HCT116 (cell line): Measurements from ENCODE around the gene CERK. TPM values are rescaled to one million over a fixed set of nuclear protein-coding genes. Genes with fewer than 3 reads are reported as not detected.

Experiments used
- ATAC-seq: fragments of 200-7000 bp; cut with Tn5 transposase; 2 replicates; pipeline ENCODE4 v1.9.1; 2020; ENCODE audit warnings: mild to moderate bottlenecking, moderate library complexity
- BruUV-seq: library from RNA; stranded (reverse); fragments of 400-500 nt; replicated peaks from 2 replicates; lab custom pipeline; 2021; lab: Mats Ljungman, UMichigan
- CTCF ChIA-PET: fragments of 300-600 bp; sonication (Branson Sonifier 250); formaldehyde crosslinking; loops from one replicate; lab custom pipeline; 2021; ENCODE audit warnings: antibody characterized with exemption; lab: Charles Lee
- POLR2A ChIA-PET: fragments of 300-600, 350-600 bp; sonication (Branson Sonifier 250); formaldehyde crosslinking; loops from one replicate; lab custom pipeline; 2021; ENCODE audit warnings: antibody characterized with exemption; lab: Charles Lee
- RAD21 ChIA-PET, 2 experiments: fragments of 300-600 bp; sonication (Branson Sonifier 250); formaldehyde crosslinking; loops; one replicate each; lab custom pipeline; 2023; ENCODE audit warnings: low total read pairs in 2 of 2; ENCODE audit not compliant: uncharacterized antibody in 2 of 2, unreplicated experiment in 2 of 2, low non-redundant PET in 1 of 2; lab: Charles Lee
- DNase-seq: peaks from one replicate; pipeline ENCODE4 v3.0.0-alpha.2; 2010; ENCODE audit warnings: low read depth, low spot score
- H2AFZ ChIP-seq: fragments of 200-600 bp; shearing (Covaris generic), sonication (generic); 2 replicates; pipeline ENCODE4 v1.6.1; 2017; ENCODE audit warnings: low read depth, mixed run types, mixed read lengths, antibody characterized with exemption, low read length; ENCODE audit not compliant: poor library complexity, severe bottlenecking
- H3K27ac ChIP-seq: 2 replicates; pipeline ENCODE4 v1.5.1; 2012; ENCODE audit warnings: low read depth, low read length
- H3K27me3 ChIP-seq: fragments of 200-600 bp; sonication (generic); 2 replicates; pipeline ENCODE4 v1.6.1; 2016; ENCODE audit warnings: mixed run types, low read length, mixed read lengths; ENCODE audit not compliant: insufficient read depth
- H3K36me3 ChIP-seq, 2 experiments: fragments of 200-500 bp in 1 of 2; fragments of 200-600 bp in 1 of 2; sonication (Bioruptor generic) in 1 of 2; sonication (generic) in 1 of 2; 2 replicates each; pipeline versions ENCODE4 v1.5.1 to v1.6.1; 2014 to 2016; ENCODE audit warnings: low read length in 2 of 2, inconsistent platforms in 1 of 2, mixed read lengths in 1 of 2, mixed run types in 1 of 2; ENCODE audit not compliant: insufficient read depth in 2 of 2, control insufficient read depth in 1 of 2
- H3K4me1 ChIP-seq, 2 experiments: fragments of 200-600 bp in 1 of 2; sonication (generic) in 1 of 2; 2 replicates each; pipeline versions ENCODE4 v1.5.1 to v1.6.1; 2012 to 2017; ENCODE audit warnings: low read length in 2 of 2, inconsistent platforms in 1 of 2, mild to moderate bottlenecking in 1 of 2, mixed read lengths in 1 of 2, mixed run types in 1 of 2, moderate library complexity in 1 of 2; ENCODE audit not compliant: insufficient read depth in 2 of 2, control insufficient read depth in 1 of 2
- H3K4me2 ChIP-seq: fragments of 200-600 bp; sonication (generic); 2 replicates; pipeline ENCODE4 v1.6.1; 2017; ENCODE audit warnings: mixed run types, low read length, mixed read lengths
- H3K4me3 ChIP-seq, 2 experiments: fragments of 200-600 bp in 1 of 2; sonication (generic) in 1 of 2; replicated peaks in 1 of 2; 2 replicates each; pipeline ENCODE4 v1.5.1; 2011 to 2016; ENCODE audit warnings: low read length in 2 of 2, control low read depth in 1 of 2, low read depth in 1 of 2, mild to moderate bottlenecking in 1 of 2, mixed read lengths in 1 of 2, mixed run types in 1 of 2
- H3K79me2 ChIP-seq: fragments of 200-600 bp; sonication (generic); 2 replicates; pipeline ENCODE4 v1.6.1; 2017; ENCODE audit warnings: mild to moderate bottlenecking, mixed run types, low read length, moderate library complexity, mixed read lengths; ENCODE audit not compliant: insufficient read depth
- H3K9ac ChIP-seq: fragments of 200-600 bp; sonication (generic); 2 replicates; pipeline ENCODE4 v1.6.1; 2016; ENCODE audit warnings: low read length, mixed read lengths
- H3K9me2 ChIP-seq: fragments of 200-600 bp; sonication (generic), shearing (Covaris generic); 2 replicates; pipeline ENCODE4 v1.6.1; 2017; ENCODE audit warnings: mixed run types, mild to moderate bottlenecking, moderate library complexity; ENCODE audit not compliant: insufficient read depth
- H3K9me3 ChIP-seq, 2 experiments: fragments of 200-500 bp in 1 of 2; fragments of 200-600 bp in 1 of 2; sonication (Bioruptor generic) in 1 of 2; sonication (generic) in 1 of 2; 2 replicates each; pipeline ENCODE4 v1.6.1; 2014 to 2017; ENCODE audit warnings: low read length in 2 of 2, mixed read lengths in 2 of 2, inconsistent platforms in 1 of 2, low read depth in 1 of 2, mild to moderate bottlenecking in 1 of 2, mixed run types in 1 of 2, moderate library complexity in 1 of 2; ENCODE audit not compliant: control insufficient read depth in 1 of 2, insufficient read depth in 1 of 2
- H4K20me1 ChIP-seq: fragments of 200-600 bp; sonication (generic), shearing (Covaris generic); 2 replicates; pipeline ENCODE4 v1.6.1; 2017; ENCODE audit warnings: mixed run types, mild to moderate bottlenecking, moderate library complexity; ENCODE audit not compliant: insufficient read depth
- ATF3 ChIP-seq: IDR thresholded peaks from 2 replicates; pipeline ENCODE4 v1.6.1; 2012
- CEBPB ChIP-seq: IDR thresholded peaks from 2 replicates; pipeline ENCODE4 v1.6.1; 2012; ENCODE audit warnings: low read depth
- EGR1 ChIP-seq: IDR thresholded peaks from 2 replicates; pipeline ENCODE4 v1.6.1; 2012; ENCODE audit warnings: low read depth
- ELF1 ChIP-seq: IDR thresholded peaks from 2 replicates; pipeline ENCODE4 v1.6.1; 2012; ENCODE audit warnings: low read depth, borderline replicate concordance
- EZH2 ChIP-seq: fragments of 200-600 bp; sonication (generic); IDR thresholded peaks from 2 replicates; pipeline ENCODE4 v1.6.1; 2017; ENCODE audit warnings: antibody characterized with exemption, mixed run types
- EZH2phosphoT487 ChIP-seq: fragments of 200-600 bp; IDR thresholded peaks from 2 replicates; pipeline ENCODE4 v1.6.1; 2018; ENCODE audit warnings: antibody characterized with exemption, borderline replicate concordance
- MAX ChIP-seq: IDR thresholded peaks from 2 replicates; pipeline ENCODE4 v1.6.1; 2012
- POLR2A ChIP-seq: IDR thresholded peaks from 2 replicates; pipeline ENCODE4 v1.7.0; 2011; ENCODE audit warnings: borderline replicate concordance; ENCODE audit not compliant: insufficient read depth, insufficient read length; ENCODE audit errors: extremely low read depth
- POLR2AphosphoS5 ChIP-seq: IDR thresholded peaks from 2 replicates; pipeline ENCODE4 v1.6.1; 2011; ENCODE audit warnings: mild to moderate bottlenecking, low read depth, low read length, moderate library complexity
- RAD21 ChIP-seq: IDR thresholded peaks from 2 replicates; pipeline ENCODE4 v1.6.1; 2012; ENCODE audit warnings: low read depth, mild to moderate bottlenecking
- SIN3A ChIP-seq: IDR thresholded peaks from 2 replicates; pipeline ENCODE4 v1.6.1; 2012; ENCODE audit warnings: low read depth
- SRF ChIP-seq: IDR thresholded peaks from 2 replicates; pipeline ENCODE4 v1.6.1; 2012; ENCODE audit warnings: low read depth
- TCF7L2 ChIP-seq: IDR thresholded peaks from 2 replicates; pipeline ENCODE4 v1.7.0; 2011; ENCODE audit warnings: borderline replicate concordance, inconsistent platforms; ENCODE audit not compliant: insufficient read depth, insufficient read length; ENCODE audit errors: extremely low read depth
- YY1 ChIP-seq: IDR thresholded peaks from 2 replicates; pipeline ENCODE4 v1.6.1; 2011; ENCODE audit warnings: low read length, low read depth, moderate library complexity, mild to moderate bottlenecking; ENCODE audit not compliant: insufficient replicate concordance; ENCODE audit errors: extremely low read depth
- ZBTB33 ChIP-seq: IDR thresholded peaks from 2 replicates; pipeline ENCODE4 v1.6.1; 2011; ENCODE audit warnings: mild to moderate bottlenecking, low read length, moderate library complexity; ENCODE audit not compliant: insufficient replicate concordance; ENCODE audit errors: extremely low read depth
- ZFX ChIP-seq: fragments of 450-650 bp; IDR thresholded peaks from 2 replicates; pipeline ENCODE4 v1.6.1; 2017
- intact Hi-C: fragments of 100-400 bp; cut with micrococcal nuclease; formaldehyde crosslinking; loops from 2 replicates; pipeline ENCODE4 v1.10.0; 2022
- total RNA-seq: library from RNA; stranded (reverse); gene quantifications from one replicate; pipeline ENCODE4 v1.2.1, GENCODE V29; 2021; ENCODE audit not compliant: unreplicated experiment

CERK gene
- total RNA-seq, 1 experiment from 2014 or later: 35.0 TPM

GRCh38 chr22:46737105-46737975 lies 712 bp downstream of the CERK start:
- H3K9me2 ChIP-seq: no peaks in the 10 kb centered on the region
- ATAC-seq: peak; percentile 23

GRCh38 chr22:46736705-46737104 lies 1.3 kb downstream of the CERK start:
- peak overlapping the region; percentile 82 for H3K9ac ChIP-seq
- H3K27me3 ChIP-seq: no peaks in the 10 kb centered on the region
- H3K79me2 ChIP-seq: peaks cover 50% of the 10 kb centered on the region
- H3K4me3 ChIP-seq: peak overlapping the region; percentile 72 to 75
- no peak overlapping the region for H3K27ac ChIP-seq
- H3K9me3 ChIP-seq: no peaks in the 10 kb centered on the region
- peak overlapping the region; percentile 98 for H3K4me2 ChIP-seq
- BruUV-seq: no TSS peak
- H3K36me3 ChIP-seq: no peaks in the 10 kb centered on the region
- ATAC-seq (no peak), DNase-seq (no peak)
- H4K20me1 ChIP-seq: no peaks in the 10 kb centered on the region
- intact Hi-C loops: loop anchor here (5.0 kb wide), 1 partner anchor 174 kb away; no protein-coding TSS in a partner anchor
- ChIA-PET POLR2A (no interaction called here), CTCF (interaction anchor here (0.7 kb wide), 1 partner anchor 1640 kb away, joined by 4 read pairs; no protein-coding TSS in a partner anchor), RAD21 (interaction anchor here in 1 of 2 experiments (0.7 kb wide), 1 partner anchor 48 kb away, joined by 5 read pairs; no protein-coding TSS in a partner anchor)
- no peak for TF ChIP-seq ELF1
- TF ChIP-seq YY1: no peak
- no peak for TF ChIP-seq ZFX
- TF ChIP-seq RAD21: no peak
- no peak for TF ChIP-seq MAX
- TF ChIP-seq EZH2: no peak
- TF ChIP-seq TCF7L2: no peak
- no peak for TF ChIP-seq SIN3A
- no peak for TF ChIP-seq EZH2phosphoT487
- no peak for TF ChIP-seq CEBPB
- no peak for TF ChIP-seq POLR2A
- TF ChIP-seq ATF3: no peak
- TF ChIP-seq POLR2AphosphoS5: no peak
- no peak for TF ChIP-seq SRF
- TF ChIP-seq ZBTB33: no peak
- no peaks in the 10 kb centered on the region for H3K9me2 ChIP-seq
- H2AFZ ChIP-seq: no peak overlapping the region
- peaks cover 25 to 32% of the 10 kb centered on the region in 2 experiments for H3K4me1 ChIP-seq

More at GRCh38 chr22:46737105-46737975, 712 bp downstream of the CERK start:
- no peak for DNase-seq
- TF ChIP-seq EGR1: no peak
- TF ChIP-seq POLR2A: no peak
- TF ChIP-seq TCF7L2: no peak
- TF ChIP-seq SRF: no peak
- Histone ChIP-seq H4K20me1 (no peaks in the 10 kb centered on the region), H3K27me3 (no peaks in the 10 kb centered on the region), H3K9ac (peak overlapping the region; percentile 82), H3K36me3 (no peaks in the 10 kb centered on the region), H3K4me2 (peak overlapping the region; percentile 98), H3K4me1 (peaks cover 20 to 27% of the 10 kb centered on the region in 2 experiments), H3K9me3 (no peaks in the 10 kb centered on the region), H3K79me2 (peaks cover 44% of the 10 kb centered on the region), H2AFZ (no peak overlapping the region), H3K4me3 (peak overlapping the region; percentile 72 to 75), H3K27ac (peak overlapping the region; percentile 99)
- BruUV-seq: no TSS peak
- ChIA-PET POLR2A (no interaction called here), CTCF (interaction anchor here (0.7 kb wide), 1 partner anchor 1641 kb away, joined by 4 read pairs; no protein-coding TSS in a partner anchor), RAD21 (interaction anchor here in 1 of 2 experiments (0.7 kb wide), 1 partner anchor 49 kb away, joined by 5 read pairs; no protein-coding TSS in a partner anchor)
- intact Hi-C loops: loop anchor here (5.0 kb wide), 1 partner anchor 175 kb away; no protein-coding TSS in a partner anchor
